BJ (cell line): Measurements from ENCODE around the gene NCKAP5L. TPM values are rescaled to one million over a fixed set of nuclear protein-coding genes. Genes with fewer than 3 reads are reported as not detected.
A peak's percentile ranks its signal among the peaks of the same experiment; 100 is the strongest.
"Not testable (repeated sequence)": the region's sequence is repeated elsewhere in the genome, so short reads cannot be mapped to it uniquely, and the experiment has no call there.

ENCODE experiments used
- CTCF ChIA-PET: fragments of 350-600 bp; formaldehyde crosslinking; extraction: SDS; loops from one replicate; lab custom pipeline; 2021; ENCODE audit warnings: antibody characterized with exemption, inconsistent platforms; lab: Yijun Ruan, JAX
- POLR2A ChIA-PET: fragments of 300-600 bp; sonication (Branson Sonifier 250); formaldehyde crosslinking; extraction: SDS; loops from one replicate; lab custom pipeline; 2021; ENCODE audit warnings: antibody characterized with exemption; lab: Charles Lee
- DNase-seq: peaks from one replicate; pipeline ENCODE4 v3.0.0-alpha.2; 2011; ENCODE audit warnings: low read depth
- H3K27me3 ChIP-seq: 2 replicates; pipeline ENCODE4 v1.6.0; 2011; ENCODE audit warnings: low read length; ENCODE audit not compliant: control insufficient read depth, insufficient read depth
- H3K36me3 ChIP-seq: 2 replicates; pipeline ENCODE4 v1.5.1; 2011; ENCODE audit warnings: low read length; ENCODE audit not compliant: control insufficient read depth, insufficient read depth
- H3K4me3 ChIP-seq: 2 replicates; pipeline ENCODE4 v1.5.1; 2011; ENCODE audit warnings: low read depth, mild to moderate bottlenecking, control low read depth, low read length
- polyA plus RNA-seq: library from polyadenylated mRNA; depleted of rRNA; stranded (reverse); fragments of >200 nt; gene quantifications from 2 replicates; pipeline ENCODE4 v1.2.3, GENCODE V29; 2011
- TF ChIP-seq, protein P1 (sequence below): IDR thresholded peaks from 2 replicates; pipeline ENCODE4 v1.5.1; 2011; ENCODE audit warnings: low read depth, mild to moderate bottlenecking, control low read depth, inconsistent platforms, low read length, moderate library complexity; ENCODE audit not compliant: insufficient read depth

The NCKAP5L gene
- polyA plus RNA-seq, 1 experiment: 13.2 TPM

DNA sequence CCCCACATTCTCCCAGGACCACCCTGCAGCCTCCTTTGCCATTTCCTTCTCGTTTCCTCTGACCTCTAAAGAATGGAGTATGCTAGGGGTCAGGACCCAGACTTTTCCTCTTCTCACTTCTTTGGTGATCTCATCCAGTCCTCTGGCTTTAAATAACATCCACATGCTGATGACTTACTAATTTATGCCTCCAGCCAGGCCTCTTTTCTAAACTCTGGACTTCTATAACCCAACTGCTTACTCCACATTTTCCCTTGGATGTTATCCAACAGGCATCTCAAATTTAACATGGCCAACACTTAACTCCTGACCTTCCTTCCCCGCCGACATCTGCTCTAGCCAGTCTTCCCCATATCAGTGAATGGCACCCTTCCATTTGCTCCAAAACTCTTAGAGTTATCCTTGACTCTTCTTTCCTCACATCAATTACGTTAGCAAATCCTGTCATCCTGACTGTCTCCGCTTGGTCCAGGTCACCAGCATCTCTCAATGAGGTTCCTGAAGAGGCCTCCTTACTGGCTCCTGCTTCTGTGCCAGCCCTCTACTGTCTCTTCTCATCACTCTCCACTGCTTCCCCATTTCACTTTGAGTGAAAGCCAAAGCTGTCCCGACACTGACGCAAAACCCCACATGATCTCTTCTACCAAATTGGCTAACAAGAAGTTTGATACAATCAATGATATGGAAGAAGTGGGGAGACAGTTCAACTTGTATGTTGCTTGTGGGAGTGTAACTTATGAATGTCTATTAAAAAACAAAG, 44.1 kb downstream of the NCKAP5L start:
- CTCF ChIA-PET: interaction anchor here (0.6 to 3.1 kb wide), 6 partner anchors 54 to 287 kb away, joined by 3 to 14 read pairs (median 3); partner anchors contain the start of genes BCDIN3D and FMNL3
- no peaks in the 10 kb centered on the region for H3K36me3 ChIP-seq
- H3K27me3 ChIP-seq: no peaks in the 10 kb centered on the region
- POLR2A ChIA-PET: no interaction called here
- DNase-seq: peak; percentile 63
- TF ChIP-seq, protein P1, sequence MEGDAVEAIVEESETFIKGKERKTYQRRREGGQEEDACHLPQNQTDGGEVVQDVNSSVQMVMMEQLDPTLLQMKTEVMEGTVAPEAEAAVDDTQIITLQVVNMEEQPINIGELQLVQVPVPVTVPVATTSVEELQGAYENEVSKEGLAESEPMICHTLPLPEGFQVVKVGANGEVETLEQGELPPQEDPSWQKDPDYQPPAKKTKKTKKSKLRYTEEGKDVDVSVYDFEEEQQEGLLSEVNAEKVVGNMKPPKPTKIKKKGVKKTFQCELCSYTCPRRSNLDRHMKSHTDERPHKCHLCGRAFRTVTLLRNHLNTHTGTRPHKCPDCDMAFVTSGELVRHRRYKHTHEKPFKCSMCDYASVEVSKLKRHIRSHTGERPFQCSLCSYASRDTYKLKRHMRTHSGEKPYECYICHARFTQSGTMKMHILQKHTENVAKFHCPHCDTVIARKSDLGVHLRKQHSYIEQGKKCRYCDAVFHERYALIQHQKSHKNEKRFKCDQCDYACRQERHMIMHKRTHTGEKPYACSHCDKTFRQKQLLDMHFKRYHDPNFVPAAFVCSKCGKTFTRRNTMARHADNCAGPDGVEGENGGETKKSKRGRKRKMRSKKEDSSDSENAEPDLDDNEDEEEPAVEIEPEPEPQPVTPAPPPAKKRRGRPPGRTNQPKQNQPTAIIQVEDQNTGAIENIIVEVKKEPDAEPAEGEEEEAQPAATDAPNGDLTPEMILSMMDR: no peak
- no peak overlapping the region for H3K4me3 ChIP-seq

DNA sequence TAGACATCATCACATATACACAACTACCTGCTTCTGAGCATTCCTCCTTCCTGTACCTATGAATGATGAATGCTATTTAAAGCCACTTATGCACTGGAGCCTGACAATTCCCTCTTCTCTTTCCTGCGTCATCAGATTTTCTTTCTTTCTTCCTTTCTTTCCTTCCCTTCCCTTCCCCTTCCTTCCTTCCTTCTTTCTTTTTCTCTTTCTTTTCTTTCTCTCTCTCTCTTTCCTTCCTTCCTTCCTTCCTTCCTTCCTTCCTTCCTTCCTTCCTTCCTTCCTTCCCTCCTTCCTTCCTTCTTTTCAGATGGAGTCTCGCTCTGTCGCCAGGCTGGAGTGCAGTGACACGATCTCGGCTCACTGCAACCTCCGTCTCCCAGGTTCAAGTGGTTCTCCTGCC, 47.3 kb downstream of the NCKAP5L start:
- H3K36me3 ChIP-seq, H3K4me3 ChIP-seq, POLR2A ChIA-PET, DNase-seq, H3K27me3 ChIP-seq: not testable (repeated sequence)
- CTCF ChIA-PET: interaction anchor here (0.7 to 1.3 kb wide), 2 partner anchors 91 to 187 kb away, joined by 3 read pairs; no protein-coding TSS in a partner anchor

DNA sequence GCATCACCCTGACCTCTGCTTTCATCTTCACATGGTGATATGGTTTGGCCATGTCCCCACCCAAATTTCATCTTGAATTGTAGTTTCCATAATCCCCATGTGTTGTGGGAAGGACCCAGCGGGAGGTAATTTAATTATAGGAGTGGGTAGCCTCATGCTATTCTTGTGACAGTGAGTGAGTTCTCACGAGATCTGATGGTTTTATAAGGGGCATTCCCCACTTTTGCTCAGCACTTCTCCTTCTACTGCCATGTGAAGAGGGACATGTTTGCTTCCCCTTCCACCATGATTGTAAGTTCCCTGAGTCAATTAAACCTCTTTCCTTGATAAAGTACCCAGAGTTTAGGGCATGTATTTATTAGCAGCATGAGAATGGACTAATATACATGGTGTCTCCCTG, 48.6 kb downstream of the NCKAP5L start:
- TF ChIP-seq, protein P1: no peak
- no peak for DNase-seq
- ChIA-PET POLR2A (no interaction called here), CTCF (interaction anchor here (0.9 to 3.3 kb wide), 6 partner anchors 12 to 188 kb away, joined by 3 to 59 read pairs (median 12); no protein-coding TSS in a partner anchor)
- no peaks in the 10 kb centered on the region for H3K27me3 ChIP-seq
- H3K36me3 ChIP-seq: no peaks in the 10 kb centered on the region
- H3K4me3 ChIP-seq: no peak overlapping the region

DNA sequence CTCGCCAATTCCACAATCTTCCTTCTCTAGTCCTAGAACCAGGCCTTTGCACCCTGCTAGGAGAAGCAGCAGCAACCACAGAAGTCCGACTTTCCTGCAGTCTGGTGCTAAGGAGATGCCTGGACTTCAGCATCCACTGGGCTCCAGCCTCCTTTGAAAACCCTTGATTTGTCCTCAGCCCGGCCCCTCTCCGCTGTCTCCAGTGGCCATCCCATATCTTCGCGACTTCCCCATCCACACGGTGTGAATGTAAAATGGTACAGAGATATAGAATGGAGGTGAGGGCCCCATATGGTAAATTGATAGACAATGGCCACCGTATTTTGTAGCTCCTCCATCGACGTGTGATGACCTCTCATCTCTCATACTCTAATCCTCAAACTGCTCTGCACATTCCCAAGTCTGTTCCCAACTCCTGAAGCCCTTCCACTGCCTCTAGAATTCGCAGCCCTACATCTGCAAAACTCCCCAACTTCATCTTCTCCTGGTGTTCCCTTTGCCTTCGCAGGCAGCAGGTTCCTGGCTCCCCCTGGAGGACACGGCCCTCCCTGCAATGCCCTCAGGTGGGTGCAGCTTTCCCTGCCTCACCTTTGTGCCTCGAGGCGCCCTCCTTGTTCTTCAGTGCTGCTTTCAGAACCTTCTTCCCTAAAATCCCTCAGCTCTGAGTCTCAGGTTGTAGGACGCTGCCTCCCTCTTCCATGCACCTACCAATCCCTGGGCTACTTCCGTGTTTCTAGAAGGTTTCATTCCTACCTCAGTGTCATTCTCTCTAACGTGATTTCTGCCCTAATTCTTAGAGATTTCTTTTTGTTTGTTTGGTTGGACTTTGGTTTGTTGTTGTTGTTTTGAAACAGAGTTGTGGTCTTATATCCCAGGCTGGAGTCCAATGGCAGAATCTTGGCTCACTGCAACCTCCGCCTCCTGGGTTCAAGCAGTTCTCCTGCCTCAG, 50.1 kb downstream of the NCKAP5L start:
- CTCF ChIA-PET: interaction anchor here (0.7 to 3.3 kb wide), 26 partner anchors 10 to 278 kb away, joined by 3 to 59 read pairs (median 4); partner anchors contain the start of genes AQP2, BCDIN3D and TMBIM6
- no peak overlapping the region for H3K4me3 ChIP-seq
- TF ChIP-seq, protein P1: peak; percentile 93
- no peak for DNase-seq
- H3K36me3 ChIP-seq: no peaks in the 10 kb centered on the region
- H3K27me3 ChIP-seq: no peaks in the 10 kb centered on the region
- POLR2A ChIA-PET: no interaction called here

DNA sequence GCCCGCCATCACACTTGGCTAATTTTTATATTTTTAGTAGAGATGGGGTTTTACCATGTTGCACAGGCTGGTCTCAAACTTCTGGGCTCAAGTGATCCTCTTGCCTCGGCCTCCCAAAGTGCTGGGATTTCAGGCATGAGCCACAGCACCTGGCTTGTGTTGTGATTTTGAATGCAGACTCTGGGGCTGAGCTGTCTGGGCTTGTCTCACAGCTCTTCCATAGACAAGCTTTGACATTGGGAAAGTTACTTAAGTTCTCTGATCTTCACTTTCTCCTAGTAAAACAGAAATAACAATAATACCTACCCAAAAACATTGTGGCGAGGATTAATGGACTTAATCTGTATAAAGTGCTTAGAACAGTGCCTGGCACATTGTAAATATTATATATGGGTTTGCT, 50.9 kb downstream of the NCKAP5L start:
- ChIA-PET CTCF (interaction anchor here (0.6 to 3.3 kb wide), 23 partner anchors 10 to 278 kb away, joined by 3 to 59 read pairs (median 5); partner anchors contain the start of genes AQP2, BCDIN3D and TMBIM6), POLR2A (no interaction called here)
- Histone ChIP-seq H3K36me3 (no peaks in the 10 kb centered on the region), H3K4me3 (no peak overlapping the region), H3K27me3 (no peaks in the 10 kb centered on the region)
- no peak for DNase-seq
- TF ChIP-seq, protein P1: no peak
